ENCODE results near the gene PRRC2A.

PRRC2A gene

DNA sequence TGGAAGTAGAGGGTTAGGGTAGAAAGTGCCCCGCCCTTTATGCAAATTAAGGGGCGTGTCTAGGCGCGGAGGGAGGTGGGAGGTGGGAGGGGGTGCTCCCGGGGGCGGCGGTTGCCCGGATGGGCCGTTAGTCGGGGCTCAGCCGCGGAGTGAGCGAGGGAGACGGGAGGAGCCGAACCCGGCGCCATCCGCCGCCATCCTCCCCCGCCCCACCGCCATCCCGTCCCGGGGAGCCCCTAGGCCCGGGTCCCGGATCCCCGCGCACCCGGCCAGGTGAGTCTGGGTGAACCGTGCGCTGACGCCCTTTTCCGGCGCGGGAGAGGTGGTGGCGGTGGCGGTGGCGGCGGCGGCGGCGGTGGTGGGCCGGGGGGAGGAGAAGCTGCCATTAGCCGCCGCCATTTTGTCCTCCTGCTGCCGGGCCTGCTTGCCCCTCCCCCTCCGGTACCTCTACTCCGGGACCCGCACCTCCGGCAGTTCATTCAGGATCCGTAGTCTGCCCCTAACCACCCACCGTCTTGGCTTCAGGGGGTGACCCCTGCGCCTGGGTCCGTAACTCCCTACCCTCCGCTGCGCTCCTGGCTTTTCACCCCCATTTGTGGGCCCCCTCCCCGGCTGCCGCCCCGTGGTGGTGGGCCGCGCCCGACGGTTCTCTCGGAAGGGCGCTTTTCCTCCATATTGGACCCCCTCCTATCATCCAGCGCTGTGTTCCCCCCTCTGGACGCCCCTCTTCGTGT, at the start of gene PRRC2A:
Gene PRRC2A, plus strand, starts transcription at position 130 of the 734 bp plus-strand sequence. CDS start 2,075 bp downstream, outside the sequence.
- H3K36me3 Mint-ChIP-seq (ENCODE audit: low read depth): peaks cover 47% of the 10 kb centered on the region
- H3K4me3 Mint-ChIP-seq: peak within 1 kb of the TSS; percentile 90
- no peak for DNase-seq (ENCODE audit: low spot score)
- peaks cover 38% of the 10 kb centered on the region for H3K4me1 Mint-ChIP-seq (ENCODE audit: low read depth)
- H3K9me3 Mint-ChIP-seq: no peaks in the 10 kb centered on the region
- H3K27ac Mint-ChIP-seq: peak within 1 kb of the TSS; percentile 99
- H3K27me3 Mint-ChIP-seq (ENCODE audit: low read depth): no peaks in the 10 kb centered on the region

DNA sequence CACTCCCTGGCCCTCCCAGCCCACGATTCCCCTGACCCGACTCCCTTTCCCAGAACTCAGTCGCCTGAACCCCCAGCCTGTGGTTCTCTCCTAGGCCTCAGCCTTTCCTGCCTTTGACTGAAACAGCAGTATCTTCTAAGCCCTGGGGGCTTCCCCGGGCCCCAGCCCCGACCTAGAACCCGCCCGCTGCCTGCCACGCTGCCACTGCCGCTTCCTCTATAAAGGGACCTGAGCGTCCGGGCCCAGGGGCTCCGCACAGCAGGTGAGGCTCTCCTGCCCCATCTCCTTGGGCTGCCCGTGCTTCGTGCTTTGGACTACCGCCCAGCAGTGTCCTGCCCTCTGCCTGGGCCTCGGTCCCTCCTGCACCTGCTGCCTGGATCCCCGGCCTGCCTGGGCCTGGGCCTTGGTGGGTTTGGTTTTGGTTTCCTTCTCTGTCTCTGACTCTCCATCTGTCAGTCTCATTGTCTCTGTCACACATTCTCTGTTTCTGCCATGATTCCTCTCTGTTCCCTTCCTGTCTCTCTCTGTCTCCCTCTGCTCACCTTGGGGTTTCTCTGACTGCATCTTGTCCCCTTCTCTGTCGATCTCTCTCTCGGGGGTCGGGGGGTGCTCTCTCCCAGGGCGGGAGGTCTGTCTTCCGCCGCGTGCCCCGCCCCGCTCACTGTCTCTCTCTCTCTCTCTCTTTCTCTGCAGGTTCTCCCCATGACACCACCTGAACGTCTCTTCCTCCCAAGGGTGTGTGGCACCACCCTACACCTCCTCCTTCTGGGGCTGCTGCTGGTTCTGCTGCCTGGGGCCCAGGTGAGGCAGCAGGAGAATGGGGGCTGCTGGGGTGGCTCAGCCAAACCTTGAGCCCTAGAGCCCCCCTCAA, 48.2 kb upstream of the PRRC2A start, which contains the start of gene LTA:
Gene LTA, plus strand, starts transcription at position 249 of the 871 bp plus-strand sequence. Its CDS starts 454 bp downstream, at position 703.
- Mint-ChIP-seq H3K4me1 (ENCODE audit: low read depth) (peaks cover 91% of the 10 kb centered on the region), H3K4me3 (peak within 1 kb of the TSS; percentile 94), H3K9me3 (no peaks in the 10 kb centered on the region), H3K27ac (peak within 1 kb of the TSS; percentile 95), H3K36me3 (ENCODE audit: low read depth) (peaks cover 21% of the 10 kb centered on the region), H3K27me3 (ENCODE audit: low read depth) (peaks cover 18% of the 10 kb centered on the region)
- DNase-seq (ENCODE audit: low spot score): peak; percentile 79

DNA sequence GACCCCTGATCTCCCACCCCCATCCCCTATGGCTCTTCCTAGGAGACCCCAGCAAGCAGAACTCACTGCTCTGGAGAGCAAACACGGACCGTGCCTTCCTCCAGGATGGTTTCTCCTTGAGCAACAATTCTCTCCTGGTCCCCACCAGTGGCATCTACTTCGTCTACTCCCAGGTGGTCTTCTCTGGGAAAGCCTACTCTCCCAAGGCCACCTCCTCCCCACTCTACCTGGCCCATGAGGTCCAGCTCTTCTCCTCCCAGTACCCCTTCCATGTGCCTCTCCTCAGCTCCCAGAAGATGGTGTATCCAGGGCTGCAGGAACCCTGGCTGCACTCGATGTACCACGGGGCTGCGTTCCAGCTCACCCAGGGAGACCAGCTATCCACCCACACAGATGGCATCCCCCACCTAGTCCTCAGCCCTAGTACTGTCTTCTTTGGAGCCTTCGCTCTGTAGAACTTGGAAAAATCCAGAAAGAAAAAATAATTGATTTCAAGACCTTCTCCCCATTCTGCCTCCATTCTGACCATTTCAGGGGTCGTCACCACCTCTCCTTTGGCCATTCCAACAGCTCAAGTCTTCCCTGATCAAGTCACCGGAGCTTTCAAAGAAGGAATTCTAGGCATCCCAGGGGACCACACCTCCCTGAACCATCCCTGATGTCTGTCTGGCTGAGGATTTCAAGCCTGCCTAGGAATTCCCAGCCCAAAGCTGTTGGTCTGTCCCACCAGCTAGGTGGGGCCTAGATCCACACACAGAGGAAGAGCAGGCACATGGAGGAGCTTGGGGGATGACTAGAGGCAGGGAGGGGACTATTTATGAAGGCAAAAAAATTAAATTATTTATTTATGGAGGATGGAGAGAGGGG, 47.0 kb upstream of the PRRC2A start:
- Mint-ChIP-seq H3K4me1 (ENCODE audit: low read depth) (peaks cover 87% of the 10 kb centered on the region), H3K36me3 (ENCODE audit: low read depth) (peaks cover 30% of the 10 kb centered on the region), H3K4me3 (peak overlapping the region; percentile 94), H3K27ac (peak overlapping the region; percentile 95), H3K27me3 (ENCODE audit: low read depth) (peaks cover 13% of the 10 kb centered on the region), H3K9me3 (no peaks in the 10 kb centered on the region)
- no peak for DNase-seq (ENCODE audit: low spot score)

DNA sequence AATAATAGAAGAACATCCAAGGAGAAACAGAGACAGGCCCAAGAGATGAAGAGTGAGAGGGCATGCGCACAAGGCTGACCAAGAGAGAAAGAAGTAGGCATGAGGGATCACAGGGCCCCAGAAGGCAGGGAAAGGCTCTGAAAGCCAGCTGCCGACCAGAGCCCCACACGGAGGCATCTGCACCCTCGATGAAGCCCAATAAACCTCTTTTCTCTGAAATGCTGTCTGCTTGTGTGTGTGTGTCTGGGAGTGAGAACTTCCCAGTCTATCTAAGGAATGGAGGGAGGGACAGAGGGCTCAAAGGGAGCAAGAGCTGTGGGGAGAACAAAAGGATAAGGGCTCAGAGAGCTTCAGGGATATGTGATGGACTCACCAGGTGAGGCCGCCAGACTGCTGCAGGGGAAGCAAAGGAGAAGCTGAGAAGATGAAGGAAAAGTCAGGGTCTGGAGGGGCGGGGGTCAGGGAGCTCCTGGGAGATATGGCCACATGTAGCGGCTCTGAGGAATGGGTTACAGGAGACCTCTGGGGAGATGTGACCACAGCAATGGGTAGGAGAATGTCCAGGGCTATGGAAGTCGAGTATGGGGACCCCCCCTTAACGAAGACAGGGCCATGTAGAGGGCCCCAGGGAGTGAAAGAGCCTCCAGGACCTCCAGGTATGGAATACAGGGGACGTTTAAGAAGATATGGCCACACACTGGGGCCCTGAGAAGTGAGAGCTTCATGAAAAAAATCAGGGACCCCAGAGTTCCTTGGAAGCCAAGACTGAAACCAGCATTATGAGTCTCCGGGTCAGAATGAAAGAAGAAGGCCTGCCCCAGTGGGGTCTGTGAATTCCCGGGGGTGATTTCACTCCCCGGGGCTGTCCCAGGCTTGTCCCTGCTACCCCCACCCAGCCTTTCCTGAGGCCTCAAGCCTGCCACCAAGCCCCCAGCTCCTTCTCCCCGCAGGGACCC, 46.1 kb upstream of the PRRC2A start:
- no peaks in the 10 kb centered on the region for H3K9me3 Mint-ChIP-seq
- peaks cover 88% of the 10 kb centered on the region for H3K4me1 Mint-ChIP-seq (ENCODE audit: low read depth)
- H3K27me3 Mint-ChIP-seq (ENCODE audit: low read depth): peaks cover 10% of the 10 kb centered on the region
- H3K27ac Mint-ChIP-seq: peak overlapping the region; percentile 87
- peaks cover 39% of the 10 kb centered on the region for H3K36me3 Mint-ChIP-seq (ENCODE audit: low read depth)
- peak overlapping the region; percentile 94 for H3K4me3 Mint-ChIP-seq
- DNase-seq (ENCODE audit: low spot score): peak; percentile 56

DNA sequence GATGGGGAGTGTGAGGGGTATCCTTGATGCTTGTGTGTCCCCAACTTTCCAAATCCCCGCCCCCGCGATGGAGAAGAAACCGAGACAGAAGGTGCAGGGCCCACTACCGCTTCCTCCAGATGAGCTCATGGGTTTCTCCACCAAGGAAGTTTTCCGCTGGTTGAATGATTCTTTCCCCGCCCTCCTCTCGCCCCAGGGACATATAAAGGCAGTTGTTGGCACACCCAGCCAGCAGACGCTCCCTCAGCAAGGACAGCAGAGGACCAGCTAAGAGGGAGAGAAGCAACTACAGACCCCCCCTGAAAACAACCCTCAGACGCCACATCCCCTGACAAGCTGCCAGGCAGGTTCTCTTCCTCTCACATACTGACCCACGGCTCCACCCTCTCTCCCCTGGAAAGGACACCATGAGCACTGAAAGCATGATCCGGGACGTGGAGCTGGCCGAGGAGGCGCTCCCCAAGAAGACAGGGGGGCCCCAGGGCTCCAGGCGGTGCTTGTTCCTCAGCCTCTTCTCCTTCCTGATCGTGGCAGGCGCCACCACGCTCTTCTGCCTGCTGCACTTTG, 45.1 kb upstream of the PRRC2A start, which contains the start of gene TNF:
Gene TNF, plus strand, starts transcription at position 231 of the 567 bp plus-strand sequence. Its CDS starts 177 bp downstream, at position 408.
- DNase-seq (ENCODE audit: low spot score): peak; percentile 84
- H3K36me3 Mint-ChIP-seq (ENCODE audit: low read depth): peaks cover 48% of the 10 kb centered on the region
- peak within 1 kb of the TSS; percentile 87 for H3K27ac Mint-ChIP-seq
- H3K9me3 Mint-ChIP-seq: no peaks in the 10 kb centered on the region
- peaks cover 9% of the 10 kb centered on the region for H3K27me3 Mint-ChIP-seq (ENCODE audit: low read depth)
- peak within 1 kb of the TSS; percentile 94 for H3K4me3 Mint-ChIP-seq
- H3K4me1 Mint-ChIP-seq (ENCODE audit: low read depth): peaks cover 84% of the 10 kb centered on the region

DNA sequence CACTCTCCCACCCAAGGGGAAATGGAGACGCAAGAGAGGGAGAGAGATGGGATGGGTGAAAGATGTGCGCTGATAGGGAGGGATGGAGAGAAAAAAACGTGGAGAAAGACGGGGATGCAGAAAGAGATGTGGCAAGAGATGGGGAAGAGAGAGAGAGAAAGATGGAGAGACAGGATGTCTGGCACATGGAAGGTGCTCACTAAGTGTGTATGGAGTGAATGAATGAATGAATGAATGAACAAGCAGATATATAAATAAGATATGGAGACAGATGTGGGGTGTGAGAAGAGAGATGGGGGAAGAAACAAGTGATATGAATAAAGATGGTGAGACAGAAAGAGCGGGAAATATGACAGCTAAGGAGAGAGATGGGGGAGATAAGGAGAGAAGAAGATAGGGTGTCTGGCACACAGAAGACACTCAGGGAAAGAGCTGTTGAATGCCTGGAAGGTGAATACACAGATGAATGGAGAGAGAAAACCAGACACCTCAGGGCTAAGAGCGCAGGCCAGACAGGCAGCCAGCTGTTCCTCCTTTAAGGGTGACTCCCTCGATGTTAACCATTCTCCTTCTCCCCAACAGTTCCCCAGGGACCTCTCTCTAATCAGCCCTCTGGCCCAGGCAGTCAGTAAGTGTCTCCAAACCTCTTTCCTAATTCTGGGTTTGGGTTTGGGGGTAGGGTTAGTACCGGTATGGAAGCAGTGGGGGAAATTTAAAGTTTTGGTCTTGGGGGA, 44.4 kb upstream of the PRRC2A start:
- Mint-ChIP-seq H3K27ac (peak overlapping the region; percentile 87), H3K4me1 (ENCODE audit: low read depth) (peaks cover 83% of the 10 kb centered on the region), H3K36me3 (ENCODE audit: low read depth) (peaks cover 54% of the 10 kb centered on the region), H3K27me3 (ENCODE audit: low read depth) (peaks cover 8% of the 10 kb centered on the region), H3K9me3 (no peaks in the 10 kb centered on the region), H3K4me3 (peak overlapping the region; percentile 94)
- DNase-seq (ENCODE audit: low spot score): no peak

DNA sequence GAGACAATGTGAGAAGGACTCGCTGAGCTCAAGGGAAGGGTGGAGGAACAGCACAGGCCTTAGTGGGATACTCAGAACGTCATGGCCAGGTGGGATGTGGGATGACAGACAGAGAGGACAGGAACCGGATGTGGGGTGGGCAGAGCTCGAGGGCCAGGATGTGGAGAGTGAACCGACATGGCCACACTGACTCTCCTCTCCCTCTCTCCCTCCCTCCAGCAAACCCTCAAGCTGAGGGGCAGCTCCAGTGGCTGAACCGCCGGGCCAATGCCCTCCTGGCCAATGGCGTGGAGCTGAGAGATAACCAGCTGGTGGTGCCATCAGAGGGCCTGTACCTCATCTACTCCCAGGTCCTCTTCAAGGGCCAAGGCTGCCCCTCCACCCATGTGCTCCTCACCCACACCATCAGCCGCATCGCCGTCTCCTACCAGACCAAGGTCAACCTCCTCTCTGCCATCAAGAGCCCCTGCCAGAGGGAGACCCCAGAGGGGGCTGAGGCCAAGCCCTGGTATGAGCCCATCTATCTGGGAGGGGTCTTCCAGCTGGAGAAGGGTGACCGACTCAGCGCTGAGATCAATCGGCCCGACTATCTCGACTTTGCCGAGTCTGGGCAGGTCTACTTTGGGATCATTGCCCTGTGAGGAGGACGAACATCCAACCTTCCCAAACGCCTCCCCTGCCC, 43.5 kb upstream of the PRRC2A start:
- Mint-ChIP-seq H3K4me3 (peak overlapping the region; percentile 94), H3K36me3 (ENCODE audit: low read depth) (peaks cover 63% of the 10 kb centered on the region), H3K9me3 (no peaks in the 10 kb centered on the region), H3K27ac (peak overlapping the region; percentile 87), H3K27me3 (ENCODE audit: low read depth) (peaks cover 8% of the 10 kb centered on the region), H3K4me1 (ENCODE audit: low read depth) (peaks cover 79% of the 10 kb centered on the region)
- DNase-seq (ENCODE audit: low spot score): no peak

DNA sequence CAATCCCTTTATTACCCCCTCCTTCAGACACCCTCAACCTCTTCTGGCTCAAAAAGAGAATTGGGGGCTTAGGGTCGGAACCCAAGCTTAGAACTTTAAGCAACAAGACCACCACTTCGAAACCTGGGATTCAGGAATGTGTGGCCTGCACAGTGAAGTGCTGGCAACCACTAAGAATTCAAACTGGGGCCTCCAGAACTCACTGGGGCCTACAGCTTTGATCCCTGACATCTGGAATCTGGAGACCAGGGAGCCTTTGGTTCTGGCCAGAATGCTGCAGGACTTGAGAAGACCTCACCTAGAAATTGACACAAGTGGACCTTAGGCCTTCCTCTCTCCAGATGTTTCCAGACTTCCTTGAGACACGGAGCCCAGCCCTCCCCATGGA, 42.9 kb upstream of the PRRC2A start:
- H3K27me3 Mint-ChIP-seq (ENCODE audit: low read depth): peaks cover 8% of the 10 kb centered on the region
- peaks cover 66% of the 10 kb centered on the region for H3K36me3 Mint-ChIP-seq (ENCODE audit: low read depth)
- H3K4me1 Mint-ChIP-seq (ENCODE audit: low read depth): peaks cover 79% of the 10 kb centered on the region
- no peak for DNase-seq (ENCODE audit: low spot score)
- no peak overlapping the region for H3K27ac Mint-ChIP-seq
- no peaks in the 10 kb centered on the region for H3K9me3 Mint-ChIP-seq
- H3K4me3 Mint-ChIP-seq: peak overlapping the region; percentile 94

DNA sequence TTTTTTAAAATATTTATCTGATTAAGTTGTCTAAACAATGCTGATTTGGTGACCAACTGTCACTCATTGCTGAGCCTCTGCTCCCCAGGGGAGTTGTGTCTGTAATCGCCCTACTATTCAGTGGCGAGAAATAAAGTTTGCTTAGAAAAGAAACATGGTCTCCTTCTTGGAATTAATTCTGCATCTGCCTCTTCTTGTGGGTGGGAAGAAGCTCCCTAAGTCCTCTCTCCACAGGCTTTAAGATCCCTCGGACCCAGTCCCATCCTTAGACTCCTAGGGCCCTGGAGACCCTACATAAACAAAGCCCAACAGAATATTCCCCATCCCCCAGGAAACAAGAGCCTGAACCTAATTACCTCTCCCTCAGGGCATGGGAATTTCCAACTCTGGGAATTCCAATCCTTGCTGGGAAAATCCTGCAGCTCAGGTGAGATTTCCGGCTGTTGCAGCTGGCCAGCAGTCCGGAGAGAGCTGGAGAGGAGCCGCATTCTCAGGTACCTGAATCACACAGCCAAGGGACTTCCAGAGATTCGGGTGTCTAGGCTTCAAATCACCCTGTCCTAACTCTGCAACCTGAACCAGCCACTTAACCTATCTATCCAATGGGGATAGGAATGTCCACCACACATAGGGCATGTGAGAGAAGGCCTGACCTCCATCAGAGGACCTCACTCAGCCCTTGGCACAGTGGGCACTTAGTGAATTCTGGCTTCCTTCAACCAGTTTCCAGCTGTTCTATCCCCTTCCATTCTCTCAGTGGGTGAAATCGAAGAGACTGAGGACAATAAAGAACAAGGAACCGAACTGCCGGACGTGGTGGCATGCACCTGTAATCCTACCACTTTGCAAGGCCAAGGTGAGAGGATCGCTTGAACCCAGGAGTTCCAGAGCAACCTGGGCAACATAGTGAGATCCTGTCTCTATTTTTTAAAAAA, 42.1 kb upstream of the PRRC2A start:
- Mint-ChIP-seq H3K9me3 (no peaks in the 10 kb centered on the region), H3K4me1 (ENCODE audit: low read depth) (peaks cover 77% of the 10 kb centered on the region), H3K4me3 (peak overlapping the region; percentile 95), H3K27ac (peak overlapping the region; percentile 64), H3K27me3 (ENCODE audit: low read depth) (peaks cover 4% of the 10 kb centered on the region), H3K36me3 (ENCODE audit: low read depth) (peaks cover 69% of the 10 kb centered on the region)
- no peak for DNase-seq (ENCODE audit: low spot score)

DNA sequence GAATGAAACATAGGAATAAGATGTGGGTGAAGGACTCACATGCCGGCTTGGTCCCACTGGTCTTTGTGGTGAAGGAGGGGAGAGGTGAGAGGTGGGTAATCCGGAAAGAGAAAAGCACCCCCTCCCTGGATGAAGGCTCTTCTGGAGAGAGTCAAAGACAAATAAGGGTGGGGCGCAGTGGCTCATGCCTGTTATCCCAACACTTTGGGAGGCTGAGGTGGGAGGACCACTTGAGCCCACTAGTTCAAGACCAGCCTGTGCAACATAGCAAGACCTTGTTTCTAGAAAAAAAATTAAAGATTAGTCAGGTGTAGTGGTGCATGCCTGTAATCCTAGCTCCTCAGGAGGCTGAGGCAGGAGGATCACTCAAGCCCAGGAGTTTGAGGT, 41.4 kb upstream of the PRRC2A start:
- H3K36me3 Mint-ChIP-seq (ENCODE audit: low read depth): peaks cover 69% of the 10 kb centered on the region

More for the DNA sequence above, 41.4 kb upstream of the PRRC2A start:
- peaks cover 73% of the 10 kb centered on the region for H3K4me1 Mint-ChIP-seq (ENCODE audit: low read depth)
- H3K27me3 Mint-ChIP-seq (ENCODE audit: low read depth): no peaks in the 10 kb centered on the region
- peak overlapping the region; percentile 95 for H3K4me3 Mint-ChIP-seq
- no peak for DNase-seq (ENCODE audit: low spot score)
- no peaks in the 10 kb centered on the region for H3K9me3 Mint-ChIP-seq
- peak overlapping the region; percentile 91 for H3K27ac Mint-ChIP-seq

All from T-helper 2 cell treated with Interferon-gamma antibody and Interleukin-4, amounts not matched to agents 5 μg/mL and 100 μg/mL, for 36 hours (primary cell).